ENCODE measurements around the gene HBA2. TPM values are rescaled to one million over a fixed set of nuclear protein-coding genes. Genes with fewer than 3 reads are reported as not detected.
A peak's percentile ranks its signal among the peaks of the same experiment; 100 is the strongest.

HBA2 gene
- total and polyA plus RNA-seq, 9 of the 15 experiments (the other 6 are each of a cell fraction or from before 2014, with no cell fraction given), result 40.4 to 853 (median 286) TPM

DNA sequence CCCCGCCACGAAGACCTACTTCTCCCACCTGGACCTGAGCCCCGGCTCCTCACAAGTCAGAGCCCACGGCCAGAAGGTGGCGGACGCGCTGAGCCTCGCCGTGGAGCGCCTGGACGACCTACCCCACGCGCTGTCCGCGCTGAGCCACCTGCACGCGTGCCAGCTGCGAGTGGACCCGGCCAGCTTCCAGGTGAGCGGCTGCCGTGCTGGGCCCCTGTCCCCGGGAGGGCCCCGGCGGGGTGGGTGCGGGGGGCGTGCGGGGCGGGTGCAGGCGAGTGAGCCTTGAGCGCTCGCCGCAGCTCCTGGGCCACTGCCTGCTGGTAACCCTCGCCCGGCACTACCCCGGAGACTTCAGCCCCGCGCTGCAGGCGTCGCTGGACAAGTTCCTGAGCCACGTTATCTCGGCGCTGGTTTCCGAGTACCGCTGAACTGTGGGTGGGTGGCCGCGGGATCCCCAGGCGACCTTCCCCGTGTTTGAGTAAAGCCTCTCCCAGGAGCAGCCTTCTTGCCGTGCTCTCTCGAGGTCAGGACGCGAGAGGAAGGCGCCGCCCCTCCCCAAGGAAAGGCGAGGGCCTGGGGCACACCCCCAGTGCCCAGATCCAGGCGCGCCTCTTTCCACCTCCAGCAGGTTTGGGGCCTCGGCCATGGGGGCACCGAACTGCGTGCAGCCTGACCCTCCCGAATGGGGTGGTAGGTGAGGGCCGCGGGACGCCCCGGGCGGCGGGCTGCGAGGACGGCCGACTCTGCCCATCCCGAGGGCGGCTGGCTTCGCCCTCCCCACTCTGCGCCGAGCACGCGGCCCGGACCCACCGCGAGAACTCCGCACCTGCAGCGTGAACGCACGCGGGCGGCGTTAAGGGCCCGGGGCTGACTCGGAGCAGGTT is 8.2 kb downstream of the HBA2 start (continued):
- no peak for TF ChIP-seq MTA1 (IDR thresholded peaks at IDR 0.05; ENCODE audit: borderline replicate concordance)
- TF ChIP-seq, protein P1, sequence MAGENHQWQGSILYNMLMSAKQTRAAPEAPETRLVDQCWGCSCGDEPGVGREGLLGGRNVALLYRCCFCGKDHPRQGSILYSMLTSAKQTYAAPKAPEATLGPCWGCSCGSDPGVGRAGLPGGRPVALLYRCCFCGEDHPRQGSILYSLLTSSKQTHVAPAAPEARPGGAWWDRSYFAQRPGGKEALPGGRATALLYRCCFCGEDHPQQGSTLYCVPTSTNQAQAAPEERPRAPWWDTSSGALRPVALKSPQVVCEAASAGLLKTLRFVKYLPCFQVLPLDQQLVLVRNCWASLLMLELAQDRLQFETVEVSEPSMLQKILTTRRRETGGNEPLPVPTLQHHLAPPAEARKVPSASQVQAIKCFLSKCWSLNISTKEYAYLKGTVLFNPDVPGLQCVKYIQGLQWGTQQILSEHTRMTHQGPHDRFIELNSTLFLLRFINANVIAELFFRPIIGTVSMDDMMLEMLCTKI (IDR thresholded peaks at IDR 0.05; ENCODE audit: partially characterized antibody), result no peak
- TF ChIP-seq ZC3H8 (IDR thresholded peaks at IDR 0.05), result no peak
- TF ChIP-seq RBM15 (IDR thresholded peaks at IDR 0.05; ENCODE audit: insufficient read depth, low read length), result no peak
- TF ChIP-seq SIN3B (IDR thresholded peaks at IDR 0.05; ENCODE audit: low read depth), result 0 out of 2 replicates have a peak, but pooled peaks have one; percentile 48
- TF ChIP-seq CC2D1A (IDR thresholded peaks at IDR 0.05), result no peak
- TF ChIP-seq, protein P2, sequence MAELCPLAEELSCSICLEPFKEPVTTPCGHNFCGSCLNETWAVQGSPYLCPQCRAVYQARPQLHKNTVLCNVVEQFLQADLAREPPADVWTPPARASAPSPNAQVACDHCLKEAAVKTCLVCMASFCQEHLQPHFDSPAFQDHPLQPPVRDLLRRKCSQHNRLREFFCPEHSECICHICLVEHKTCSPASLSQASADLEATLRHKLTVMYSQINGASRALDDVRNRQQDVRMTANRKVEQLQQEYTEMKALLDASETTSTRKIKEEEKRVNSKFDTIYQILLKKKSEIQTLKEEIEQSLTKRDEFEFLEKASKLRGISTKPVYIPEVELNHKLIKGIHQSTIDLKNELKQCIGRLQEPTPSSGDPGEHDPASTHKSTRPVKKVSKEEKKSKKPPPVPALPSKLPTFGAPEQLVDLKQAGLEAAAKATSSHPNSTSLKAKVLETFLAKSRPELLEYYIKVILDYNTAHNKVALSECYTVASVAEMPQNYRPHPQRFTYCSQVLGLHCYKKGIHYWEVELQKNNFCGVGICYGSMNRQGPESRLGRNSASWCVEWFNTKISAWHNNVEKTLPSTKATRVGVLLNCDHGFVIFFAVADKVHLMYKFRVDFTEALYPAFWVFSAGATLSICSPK (IDR thresholded peaks at IDR 0.05; ENCODE audit: borderline replicate concordance), result no peak
- TF ChIP-seq CAMTA2 (CRISPR knock-in tag; conservative IDR thresholded peaks at IDR 0.05), result 0 out of 2 replicates have a peak, but pooled peaks have one; percentile 21
- TF ChIP-seq SMAD2 (IDR thresholded peaks at IDR 0.05; ENCODE audit: low read depth, low read length), result no peak
- no peak for TF ChIP-seq FOS (IDR thresholded peaks at IDR 0.05; ENCODE audit: extremely low read depth, insufficient read length)
- TF ChIP-seq, protein P3, sequence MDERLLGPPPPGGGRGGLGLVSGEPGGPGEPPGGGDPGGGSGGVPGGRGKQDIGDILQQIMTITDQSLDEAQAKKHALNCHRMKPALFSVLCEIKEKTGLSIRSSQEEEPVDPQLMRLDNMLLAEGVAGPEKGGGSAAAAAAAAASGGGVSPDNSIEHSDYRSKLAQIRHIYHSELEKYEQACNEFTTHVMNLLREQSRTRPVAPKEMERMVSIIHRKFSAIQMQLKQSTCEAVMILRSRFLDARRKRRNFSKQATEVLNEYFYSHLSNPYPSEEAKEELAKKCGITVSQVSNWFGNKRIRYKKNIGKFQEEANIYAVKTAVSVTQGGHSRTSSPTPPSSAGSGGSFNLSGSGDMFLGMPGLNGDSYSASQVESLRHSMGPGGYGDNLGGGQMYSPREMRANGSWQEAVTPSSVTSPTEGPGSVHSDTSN (CRISPR knock-in tag; IDR thresholded peaks at IDR 0.05; ENCODE audit: low read depth), result no peak
- TF ChIP-seq, protein P3 (tag; conservative IDR thresholded peaks at IDR 0.05; ENCODE audit: low read depth), result no peak
- TF ChIP-seq RFX5 (IDR thresholded peaks at IDR 0.05; ENCODE audit: low read depth, low read length), result no peak
- TF ChIP-seq ZNF780A (CRISPR knock-in tag; IDR thresholded peaks at IDR 0.05), result no peak
- peak; percentile 32; the same call in 1 of the 2 replicates for TF ChIP-seq TOE1 (IDR thresholded peaks at IDR 0.05; ENCODE audit: borderline replicate concordance)
- TF ChIP-seq TOE1 (CRISPR knock-in tag; IDR thresholded peaks at IDR 0.05; ENCODE audit: borderline replicate concordance, low read depth), result peak; percentile 98
- TF ChIP-seq ZNF408 (CRISPR knock-in tag; IDR thresholded peaks at IDR 0.05; ENCODE audit: low read depth), result no peak
- TF ChIP-seq SRSF9 (IDR thresholded peaks at IDR 0.05; ENCODE audit: borderline replicate concordance, low read depth, low read length), result no peak
- TF ChIP-seq, protein P4, sequence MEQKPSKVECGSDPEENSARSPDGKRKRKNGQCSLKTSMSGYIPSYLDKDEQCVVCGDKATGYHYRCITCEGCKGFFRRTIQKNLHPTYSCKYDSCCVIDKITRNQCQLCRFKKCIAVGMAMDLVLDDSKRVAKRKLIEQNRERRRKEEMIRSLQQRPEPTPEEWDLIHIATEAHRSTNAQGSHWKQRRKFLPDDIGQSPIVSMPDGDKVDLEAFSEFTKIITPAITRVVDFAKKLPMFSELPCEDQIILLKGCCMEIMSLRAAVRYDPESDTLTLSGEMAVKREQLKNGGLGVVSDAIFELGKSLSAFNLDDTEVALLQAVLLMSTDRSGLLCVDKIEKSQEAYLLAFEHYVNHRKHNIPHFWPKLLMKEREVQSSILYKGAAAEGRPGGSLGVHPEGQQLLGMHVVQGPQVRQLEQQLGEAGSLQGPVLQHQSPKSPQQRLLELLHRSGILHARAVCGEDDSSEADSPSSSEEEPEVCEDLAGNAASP (IDR thresholded peaks at IDR 0.05), result no peak
- TF ChIP-seq MAZ (CRISPR knock-in tag; conservative IDR thresholded peaks at IDR 0.05 in 1 of 2, IDR thresholded peaks at IDR 0.05 in 1 of 2), result peak; percentile 87 to 96
